ENCODE results near the gene DCC. TPM values are rescaled to one million over a fixed set of nuclear protein-coding genes. Genes with fewer than 3 reads are reported as not detected.

Gene DCC
- total and polyA plus RNA-seq, 2 of the 8 experiments (the other 6 are each of a cell fraction or from before 2014, with no cell fraction given): 0.14 to 1.4 TPM

GRCh38 chr18:53115876-53116585, 776.0 kb downstream of the DCC start (continued):
- TF ChIP-seq SUZ12 (IDR thresholded peaks at IDR 0.05; ENCODE audit: low read length): no peak
- TF ChIP-seq KDM4A (IDR thresholded peaks at IDR 0.05; ENCODE audit: low read depth, low read length, severe bottlenecking): no peak
- TF ChIP-seq CHD2 (IDR thresholded peaks at IDR 0.05; ENCODE audit: low read length): no peak
- TF ChIP-seq NRF1 (IDR thresholded peaks at IDR 0.05; ENCODE audit: low read depth, low read length): no peak
- no peak for TF ChIP-seq HDAC2 (IDR thresholded peaks at IDR 0.05; ENCODE audit: borderline replicate concordance in 1 of 2, low read depth in 2 of 2, low read length in 2 of 2)
- TF ChIP-seq POU5F1 (IDR thresholded peaks at IDR 0.05; ENCODE audit: low read depth, low read length): no peak
- no peak for TF ChIP-seq SIRT6 (IDR thresholded peaks at IDR 0.05; ENCODE audit: low read length)

Measured in H1 (cell line).